ENCODE measurements around the gene BCL11B.

BCL11B gene

GRCh38 chr14:99173086-99173485, 98.9 kb downstream of the BCL11B start:
- Histone ChIP-seq H2AFZ (ENCODE audit: low read length) (no peak overlapping the region), H3K9ac (ENCODE audit: low read length) (no peak overlapping the region), H3F3A (ENCODE audit: insufficient read depth, low read length) (no peaks in the 10 kb centered on the region), H3K4me3 (ENCODE audit: low read depth, low read length, poor library complexity, severe bottlenecking) (no peak overlapping the region), H3K4me2 (ENCODE audit: low read length) (no peak overlapping the region), H3K9me2 (ENCODE audit: low read depth, low read length) (no peaks in the 10 kb centered on the region), H3K36me3 (ENCODE audit: insufficient read depth, low read length) (no peaks in the 10 kb centered on the region), H3K79me2 (ENCODE audit: insufficient read depth, low read length) (no peaks in the 10 kb centered on the region), H3K9me3 (ENCODE audit: low read length) (no peaks in the 10 kb centered on the region), H3K27me3 (ENCODE audit: insufficient read depth, low read length) (no peaks in the 10 kb centered on the region), H3K4me1 (ENCODE audit: insufficient read depth, low read length, severe bottlenecking) (no peaks in the 10 kb centered on the region), H4K20me1 (ENCODE audit: insufficient read depth, low read length) (no peaks in the 10 kb centered on the region), H3K27ac (ENCODE audit: low read depth, low read length, poor library complexity, severe bottlenecking) (no peak overlapping the region)
- TF ChIP-seq, protein P1, sequence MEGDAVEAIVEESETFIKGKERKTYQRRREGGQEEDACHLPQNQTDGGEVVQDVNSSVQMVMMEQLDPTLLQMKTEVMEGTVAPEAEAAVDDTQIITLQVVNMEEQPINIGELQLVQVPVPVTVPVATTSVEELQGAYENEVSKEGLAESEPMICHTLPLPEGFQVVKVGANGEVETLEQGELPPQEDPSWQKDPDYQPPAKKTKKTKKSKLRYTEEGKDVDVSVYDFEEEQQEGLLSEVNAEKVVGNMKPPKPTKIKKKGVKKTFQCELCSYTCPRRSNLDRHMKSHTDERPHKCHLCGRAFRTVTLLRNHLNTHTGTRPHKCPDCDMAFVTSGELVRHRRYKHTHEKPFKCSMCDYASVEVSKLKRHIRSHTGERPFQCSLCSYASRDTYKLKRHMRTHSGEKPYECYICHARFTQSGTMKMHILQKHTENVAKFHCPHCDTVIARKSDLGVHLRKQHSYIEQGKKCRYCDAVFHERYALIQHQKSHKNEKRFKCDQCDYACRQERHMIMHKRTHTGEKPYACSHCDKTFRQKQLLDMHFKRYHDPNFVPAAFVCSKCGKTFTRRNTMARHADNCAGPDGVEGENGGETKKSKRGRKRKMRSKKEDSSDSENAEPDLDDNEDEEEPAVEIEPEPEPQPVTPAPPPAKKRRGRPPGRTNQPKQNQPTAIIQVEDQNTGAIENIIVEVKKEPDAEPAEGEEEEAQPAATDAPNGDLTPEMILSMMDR (IDR thresholded peaks at IDR 0.05; ENCODE audit: low read length), result no peak
- no peak for TF ChIP-seq EZH2 (IDR thresholded peaks at IDR 0.05; ENCODE audit: borderline replicate concordance, low read length)

GRCh38 chr14:99171396-99171795, 100.6 kb downstream of the BCL11B start:
- Histone ChIP-seq H3K9me3 (ENCODE audit: low read length) (no peaks in the 10 kb centered on the region), H3K36me3 (ENCODE audit: insufficient read depth, low read length) (no peaks in the 10 kb centered on the region)
- TF ChIP-seq, protein P1 (IDR thresholded peaks at IDR 0.05; ENCODE audit: low read length), result no peak
- TF ChIP-seq EZH2 (IDR thresholded peaks at IDR 0.05; ENCODE audit: borderline replicate concordance, low read length), result no peak

DNA sequence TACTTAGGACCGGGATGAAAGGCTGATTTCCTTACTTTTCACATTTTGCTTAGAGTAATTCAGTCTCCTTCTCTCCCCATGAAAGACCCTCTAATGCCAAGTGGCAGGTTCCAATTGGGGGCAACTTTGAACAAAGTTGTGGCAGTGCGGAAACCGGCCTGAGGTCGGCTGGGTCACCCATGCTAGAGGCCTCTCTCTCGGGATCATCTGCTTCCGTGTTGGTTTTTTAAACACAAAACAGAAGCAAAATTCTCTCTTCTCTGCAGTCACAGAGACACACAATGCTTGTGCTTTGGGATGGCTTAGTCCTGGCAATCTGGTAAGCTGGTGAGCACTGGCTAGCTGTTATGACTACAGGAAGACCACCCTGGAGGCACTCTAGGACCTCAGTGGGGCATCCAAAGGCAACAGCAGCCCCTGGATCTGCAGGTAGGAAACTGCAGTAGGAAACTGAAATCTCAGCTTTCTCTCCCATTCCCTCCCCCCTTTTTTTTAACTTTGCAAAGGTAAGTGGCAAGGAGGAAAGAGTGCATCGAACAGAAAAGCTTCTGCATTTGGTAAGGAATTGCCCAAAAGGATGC, 102.1 kb downstream of the BCL11B start:
- no peak overlapping the region for H3K9ac ChIP-seq (ENCODE audit: low read length)
- no peaks in the 10 kb centered on the region for H4K20me1 ChIP-seq (ENCODE audit: insufficient read depth, low read length)
- H3K27me3 ChIP-seq (ENCODE audit: insufficient read depth, low read length), result no peaks in the 10 kb centered on the region
- H3K4me3 ChIP-seq (ENCODE audit: low read depth, low read length, poor library complexity, severe bottlenecking), result no peak overlapping the region
- no peak overlapping the region for H2AFZ ChIP-seq (ENCODE audit: low read length)
- no peaks in the 10 kb centered on the region for H3K79me2 ChIP-seq (ENCODE audit: insufficient read depth, low read length)
- no peak overlapping the region for H3K4me2 ChIP-seq (ENCODE audit: low read length)
- H3K27ac ChIP-seq (ENCODE audit: low read depth, low read length, poor library complexity, severe bottlenecking), result no peak overlapping the region
- H3K9me3 ChIP-seq (ENCODE audit: low read length), result no peaks in the 10 kb centered on the region
- H3K4me1 ChIP-seq (ENCODE audit: insufficient read depth, low read length, severe bottlenecking), result no peaks in the 10 kb centered on the region
- TF ChIP-seq EZH2 (IDR thresholded peaks at IDR 0.05; ENCODE audit: borderline replicate concordance, low read length), result no peak
- TF ChIP-seq, protein P1 (IDR thresholded peaks at IDR 0.05; ENCODE audit: low read length), result no peak
- H3K36me3 ChIP-seq (ENCODE audit: insufficient read depth, low read length), result no peaks in the 10 kb centered on the region
- H3F3A ChIP-seq (ENCODE audit: insufficient read depth, low read length), result no peaks in the 10 kb centered on the region
- H3K9me2 ChIP-seq (ENCODE audit: low read depth, low read length), result no peaks in the 10 kb centered on the region

More at GRCh38 chr14:99171396-99171795, 100.6 kb downstream of the BCL11B start:
- H3K27ac ChIP-seq (ENCODE audit: low read depth, low read length, poor library complexity, severe bottlenecking), result no peak overlapping the region
- H3F3A ChIP-seq (ENCODE audit: insufficient read depth, low read length), result no peaks in the 10 kb centered on the region
- H3K27me3 ChIP-seq (ENCODE audit: insufficient read depth, low read length), result no peaks in the 10 kb centered on the region
- H3K4me2 ChIP-seq (ENCODE audit: low read length), result no peak overlapping the region
- no peaks in the 10 kb centered on the region for H3K9me2 ChIP-seq (ENCODE audit: low read depth, low read length)
- H4K20me1 ChIP-seq (ENCODE audit: insufficient read depth, low read length), result no peaks in the 10 kb centered on the region
- no peak overlapping the region for H2AFZ ChIP-seq (ENCODE audit: low read length)
- H3K9ac ChIP-seq (ENCODE audit: low read length), result no peak overlapping the region
- no peaks in the 10 kb centered on the region for H3K4me1 ChIP-seq (ENCODE audit: insufficient read depth, low read length, severe bottlenecking)
- H3K4me3 ChIP-seq (ENCODE audit: low read depth, low read length, poor library complexity, severe bottlenecking), result no peak overlapping the region
- no peaks in the 10 kb centered on the region for H3K79me2 ChIP-seq (ENCODE audit: insufficient read depth, low read length)
